Stomach (tissue), 9 donors: Measurements from ENCODE around the gene LRMDA. TPM values are rescaled to one million over a fixed set of nuclear protein-coding genes. Genes with fewer than 3 reads are reported as not detected.

Source experiments
- DNase-seq, 2 donors: peaks; one replicate each; pipeline versions ENCODE4 v3.0.0 to v3.0.0-alpha.2; 2013 to 2019
- H3K27ac ChIP-seq, 5 donors: fragments of 200-600 bp in 4 of 5; sonication (generic) in 4 of 5; one replicate each; pipeline ENCODE4 v1.5.1; 2013 to 2019; ENCODE audit warnings: mild to moderate bottlenecking in 1 of 5, moderate library complexity in 1 of 5
- H3K27me3 ChIP-seq, 3 donors: fragments of 200-600 bp; sonication (generic); one replicate each; pipeline ENCODE4 v1.5.1; 2017 to 2019; ENCODE audit warnings: mixed run types in 1 of 3
- H3K36me3 ChIP-seq, 4 donors: fragments of 200-600 bp; sonication (generic); 1 replicate in 3 of 4; 2 replicates in 1 of 4; pipeline ENCODE4 v1.5.1; 2016 to 2019
- H3K4me1 ChIP-seq, 4 donors: fragments of 200-600 bp; sonication (generic); one replicate each; pipeline ENCODE4 v1.5.1; 2016 to 2019
- H3K4me3 ChIP-seq, 4 donors: fragments of 200-600 bp; sonication (generic) in 3 of 4; one replicate each; pipeline ENCODE4 v1.5.1; 2016 to 2019; ENCODE audit warnings: mild to moderate bottlenecking in 1 of 4
- H3K9me3 ChIP-seq, 4 donors: fragments of 200-600 bp; sonication (generic); one replicate each; pipeline ENCODE4 v1.5.1; 2016 to 2019
- EP300 ChIP-seq: sonication (generic); formaldehyde crosslinking; IDR thresholded peaks from one replicate; pipeline ENCODE4 v1.6.1; 2017; ENCODE audit warnings: antibody characterized with exemption
- POLR2A ChIP-seq, 4 donors: fragments of 450-650 bp; IDR thresholded peaks; one replicate each; pipeline ENCODE4 v1.6.1; 2016; ENCODE audit warnings: antibody characterized with exemption in 4 of 4, control low read depth in 2 of 4, mild to moderate bottlenecking in 1 of 4, moderate library complexity in 1 of 4
- POLR2AphosphoS5 ChIP-seq, 3 donors: sonication (generic); formaldehyde crosslinking; IDR thresholded peaks; one replicate each; pipeline ENCODE4 v1.6.1; 2016; ENCODE audit warnings: antibody characterized with exemption in 3 of 3
- WGBS, 5 donors: extraction: QIAGEN DNeasy Blood & Tissue Kit in 3 of 5; methylation state at CpG; one replicate each; pipeline versions ENCODE4 v1.1.5 to v1.1.7; 2013 to 2018; 5-methylcytosine and 5-hydroxymethylcytosine counted together
- intact Hi-C: fragments of 100-400 bp; cut with DNase I; formaldehyde crosslinking; loops from one replicate; pipeline ENCODE4 v1.15.1; 2023; ENCODE audit warnings: low total_unique reads
- polyA plus RNA-seq, 3 donors: library from polyadenylated mRNA; stranded (reverse); fragments of 200-250 nt; gene quantifications; one replicate each; pipeline ENCODE4 v1.2.3, GENCODE V29; 2013
- total RNA-seq, 5 donors: library from RNA; depleted of rRNA; stranded (reverse); fragments of >200 nt; gene quantifications; one replicate each; pipeline versions ENCODE4 v1.1.0 to v1.2.3, GENCODE V29; 2014 to 2016
- TF ChIP-seq, protein P1 (sequence below), 7 experiments: fragments of 450-650 bp in 4 of 7; fragments of 200-600 bp in 3 of 7; sonication (generic) in 3 of 7; IDR thresholded peaks; one replicate each; pipeline ENCODE4 v1.5.1; 2016 to 2019; ENCODE audit warnings: antibody characterized with exemption in 7 of 7, control low read depth in 2 of 7, mild to moderate bottlenecking in 1 of 7
- donor health status: healthy with polysubstance abuse.
- donor health status: Bipolar disorder and iron deficiency.
- donor health status: healthy.

The LRMDA gene
- total and polyA plus RNA-seq, 8 donors: 1.3 to 30.2 (median 13.6) TPM; not detected in 1

- no peaks in the 10 kb centered on the region for H3K4me1 ChIP-seq
- TF ChIP-seq POLR2A (IDR thresholded peaks at IDR 0.05): no peak
- 66 to 71% (median 66%) methylated on average over 2 of the region's 2 CpGs for WGBS, 5 donors
- intact Hi-C loops: no loop called here
- no peak overlapping the region for H3K27ac ChIP-seq
- H3K27me3 ChIP-seq: no peaks in the 10 kb centered on the region
- no peaks in the 10 kb centered on the region for H3K36me3 ChIP-seq
- no peak overlapping the region for H3K4me3 ChIP-seq
- H3K9me3 ChIP-seq: no peaks in the 10 kb centered on the region
- no peak for DNase-seq
Measured at GRCh38 chr10:76382381-76382851, 951.0 kb downstream of the LRMDA start.

GRCh38 chr10:76388321-76389023 lies 957.0 kb downstream of the LRMDA start:
- Histone ChIP-seq H3K4me3 (no peak overlapping the region), H3K9me3 (no peaks in the 10 kb centered on the region), H3K4me1 (no peaks in the 10 kb centered on the region), H3K27ac (no peak overlapping the region), H3K36me3 (no peaks in the 10 kb centered on the region), H3K27me3 (no peaks in the 10 kb centered on the region)
- intact Hi-C loops: no loop called here
- no peak for TF ChIP-seq POLR2AphosphoS5 (IDR thresholded peaks at IDR 0.05)
- TF ChIP-seq, protein P1, sequence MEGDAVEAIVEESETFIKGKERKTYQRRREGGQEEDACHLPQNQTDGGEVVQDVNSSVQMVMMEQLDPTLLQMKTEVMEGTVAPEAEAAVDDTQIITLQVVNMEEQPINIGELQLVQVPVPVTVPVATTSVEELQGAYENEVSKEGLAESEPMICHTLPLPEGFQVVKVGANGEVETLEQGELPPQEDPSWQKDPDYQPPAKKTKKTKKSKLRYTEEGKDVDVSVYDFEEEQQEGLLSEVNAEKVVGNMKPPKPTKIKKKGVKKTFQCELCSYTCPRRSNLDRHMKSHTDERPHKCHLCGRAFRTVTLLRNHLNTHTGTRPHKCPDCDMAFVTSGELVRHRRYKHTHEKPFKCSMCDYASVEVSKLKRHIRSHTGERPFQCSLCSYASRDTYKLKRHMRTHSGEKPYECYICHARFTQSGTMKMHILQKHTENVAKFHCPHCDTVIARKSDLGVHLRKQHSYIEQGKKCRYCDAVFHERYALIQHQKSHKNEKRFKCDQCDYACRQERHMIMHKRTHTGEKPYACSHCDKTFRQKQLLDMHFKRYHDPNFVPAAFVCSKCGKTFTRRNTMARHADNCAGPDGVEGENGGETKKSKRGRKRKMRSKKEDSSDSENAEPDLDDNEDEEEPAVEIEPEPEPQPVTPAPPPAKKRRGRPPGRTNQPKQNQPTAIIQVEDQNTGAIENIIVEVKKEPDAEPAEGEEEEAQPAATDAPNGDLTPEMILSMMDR (IDR thresholded peaks at IDR 0.05): no peak
- no peak for TF ChIP-seq POLR2A (IDR thresholded peaks at IDR 0.05)
- no peak for TF ChIP-seq EP300
- WGBS, 5 donors: 90 to 100% (median 97%) methylated on average over 2 of the region's 2 CpGs
- no peak for DNase-seq

DNA sequence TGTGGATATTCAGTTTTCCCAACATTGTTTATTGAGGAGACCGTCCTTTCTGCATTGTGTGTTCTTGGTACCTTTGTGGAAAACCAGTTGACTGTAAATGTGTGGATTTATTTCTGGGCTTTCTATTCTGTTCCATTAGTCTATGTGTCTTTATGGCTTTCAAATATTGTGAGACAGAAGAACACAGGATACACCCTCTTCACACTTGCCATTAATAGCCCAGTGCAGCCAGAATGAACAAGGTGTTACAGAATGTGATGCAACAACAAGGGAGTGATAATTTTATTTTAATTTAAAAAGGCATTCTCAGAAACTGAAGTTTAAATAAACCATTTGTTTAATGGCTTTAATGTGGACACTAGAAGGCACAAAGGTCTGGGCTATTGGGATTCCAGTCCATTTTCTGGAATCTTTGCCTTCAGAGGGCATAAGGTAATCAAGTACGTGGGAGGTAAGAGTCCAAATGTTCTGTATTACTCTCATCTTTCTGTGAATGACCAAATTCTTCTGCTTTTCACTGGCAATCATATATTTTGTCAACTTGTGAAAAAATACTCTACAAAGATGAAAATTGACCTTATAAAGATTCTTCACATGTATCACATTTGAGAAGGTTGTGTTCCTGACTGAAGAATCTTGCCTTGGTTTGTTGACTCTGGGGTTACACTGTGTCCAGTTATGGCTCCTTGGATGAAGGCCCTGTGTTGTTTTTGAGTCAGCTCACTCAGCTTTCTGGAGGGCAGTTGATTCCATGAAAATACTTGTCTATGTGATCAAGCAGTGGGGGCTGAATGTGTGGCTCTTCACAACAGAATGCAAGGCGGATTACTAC lies 962.7 kb downstream of the LRMDA start:
- no peaks in the 10 kb centered on the region for H3K36me3 ChIP-seq
- TF ChIP-seq, protein P1 (IDR thresholded peaks at IDR 0.05): no peak
- no peak for TF ChIP-seq POLR2AphosphoS5 (IDR thresholded peaks at IDR 0.05)
- TF ChIP-seq POLR2A (IDR thresholded peaks at IDR 0.05): no peak
- no peak for TF ChIP-seq EP300
- H3K4me3 ChIP-seq: no peak overlapping the region
- H3K9me3 ChIP-seq: no peaks in the 10 kb centered on the region
- peaks cover 0 to 23% (median 0%) of the 10 kb centered on the region in 4 donors for H3K4me1 ChIP-seq
- DNase-seq: no peak
- no peak overlapping the region for H3K27ac ChIP-seq
- 88 to 96% (median 92%) methylated on average over 3 of the region's 3 CpGs for WGBS, 5 donors
- no peaks in the 10 kb centered on the region for H3K27me3 ChIP-seq
- intact Hi-C loops: no loop called here

GRCh38 chr10:76394707-76395042 lies 963.3 kb downstream of the LRMDA start:
- peaks cover 0 to 23% (median 0%) of the 10 kb centered on the region in 4 donors for H3K4me1 ChIP-seq
- no peak for DNase-seq
- H3K27ac ChIP-seq: no peak overlapping the region
- TF ChIP-seq, protein P1 (IDR thresholded peaks at IDR 0.05): no peak
- no peak for TF ChIP-seq POLR2A (IDR thresholded peaks at IDR 0.05)
- TF ChIP-seq POLR2AphosphoS5 (IDR thresholded peaks at IDR 0.05): no peak
- TF ChIP-seq EP300: no peak
- H3K27me3 ChIP-seq: no peaks in the 10 kb centered on the region
- intact Hi-C loops: no loop called here
- no peak overlapping the region for H3K4me3 ChIP-seq
- no peaks in the 10 kb centered on the region for H3K9me3 ChIP-seq
- no peaks in the 10 kb centered on the region for H3K36me3 ChIP-seq
